Measurements from ENCODE around the gene MRPL16. TPM values are rescaled to one million over a fixed set of nuclear protein-coding genes. Genes with fewer than 3 reads are reported as not detected.

The MRPL16 gene
- total RNA-seq, 4 donors from 2014 or later, result 46.2 to 69.0 (median 49.4) TPM

- no peaks in the 10 kb centered on the region for H3K9me3 ChIP-seq
- H3K27ac ChIP-seq, result no peak overlapping the region
- peaks cover 0 to 25% (median 0%) of the 10 kb centered on the region in 3 donors for H3K4me1 ChIP-seq
- no peak for TF ChIP-seq POLR2AphosphoS5 (IDR thresholded peaks at IDR 0.05)
- TF ChIP-seq POLR2A (IDR thresholded peaks at IDR 0.05), result no peak
- TF ChIP-seq CTCF (IDR thresholded peaks at IDR 0.05), result no peak
- no peak for TF ChIP-seq EP300 (IDR thresholded peaks at IDR 0.05)
- WGBS, 2 donors (ENCODE audit: low coverage in 1 of 2), result 83 to 93% methylated on average over 2 to 3 of the region's 3 CpGs
- no peak for ATAC-seq
- peaks cover 0 to 24% of the 10 kb centered on the region in 2 donors for H3K36me3 ChIP-seq
- no peak overlapping the region for H3K4me3 ChIP-seq
- no peaks in the 10 kb centered on the region for H3K27me3 ChIP-seq
These were observed 40.3 kb downstream of the MRPL16 start for GRCh38 chr11:59770319-59770718.

DNA sequence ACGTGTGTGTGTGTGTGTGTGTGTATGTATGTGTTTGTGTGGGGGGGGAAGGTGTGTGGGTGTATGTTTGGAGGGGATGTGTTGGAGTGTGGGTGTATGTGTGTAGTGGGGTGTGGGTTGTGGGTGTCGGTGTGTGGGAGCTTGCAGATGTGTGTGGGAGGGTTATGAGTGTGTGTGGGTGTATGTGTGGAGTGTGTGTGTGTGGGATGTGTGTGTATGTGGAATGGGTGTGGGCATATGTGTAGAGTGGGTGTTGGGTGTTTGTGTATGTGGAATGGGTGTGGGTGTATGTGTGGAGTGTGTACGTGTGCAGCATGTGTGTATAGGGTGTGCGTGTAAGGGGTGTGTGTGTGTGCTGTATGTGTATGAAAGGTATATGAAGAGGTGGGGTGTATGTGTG lies 40.8 kb downstream of the MRPL16 start:
- Histone ChIP-seq H3K4me1 (peaks cover 0 to 26% (median 0%) of the 10 kb centered on the region in 3 donors), H3K9me3 (no peaks in the 10 kb centered on the region), H3K27me3 (no peaks in the 10 kb centered on the region), H3K4me3 (no peak overlapping the region), H3K36me3 (peaks cover 0 to 19% of the 10 kb centered on the region in 2 donors), H3K27ac (no peak overlapping the region)
- WGBS, 2 donors (ENCODE audit: low coverage in 1 of 2), result 89 to 92% methylated on average over 3 to 4 of the region's 4 CpGs
- TF ChIP-seq POLR2A (IDR thresholded peaks at IDR 0.05) (no peak), CTCF (IDR thresholded peaks at IDR 0.05) (no peak), POLR2AphosphoS5 (IDR thresholded peaks at IDR 0.05) (no peak), EP300 (IDR thresholded peaks at IDR 0.05) (no peak)
- ATAC-seq, result no peak

DNA sequence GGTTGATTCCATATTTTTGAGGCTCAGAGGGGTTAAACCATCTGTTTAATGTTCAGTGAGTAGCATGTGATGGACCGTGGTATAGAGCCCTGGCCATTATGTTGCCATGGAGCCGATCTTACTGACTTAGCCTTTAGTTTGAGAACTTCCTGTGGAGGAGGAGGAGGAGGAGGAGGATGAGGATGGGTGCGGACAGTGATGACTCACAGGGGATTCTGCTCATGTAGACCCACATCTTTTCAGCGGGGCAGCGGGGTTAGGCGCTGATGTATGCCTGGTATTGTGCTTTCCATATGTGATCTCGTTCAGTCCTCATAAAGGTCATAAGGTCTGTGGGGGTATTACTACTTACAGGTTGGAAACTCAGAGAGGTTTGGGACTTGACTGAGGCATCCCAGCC lies 41.5 kb downstream of the MRPL16 start:
- Histone ChIP-seq H3K27ac (no peak overlapping the region), H3K4me1 (peaks cover 0 to 26% (median 0%) of the 10 kb centered on the region in 3 donors), H3K27me3 (no peaks in the 10 kb centered on the region), H3K9me3 (no peaks in the 10 kb centered on the region), H3K4me3 (no peak overlapping the region), H3K36me3 (peaks cover 0 to 11% of the 10 kb centered on the region in 2 donors)
- ATAC-seq, result no peak
- TF ChIP-seq EP300 (IDR thresholded peaks at IDR 0.05) (no peak), POLR2A (IDR thresholded peaks at IDR 0.05) (no peak), POLR2AphosphoS5 (IDR thresholded peaks at IDR 0.05) (no peak), CTCF (IDR thresholded peaks at IDR 0.05) (no peak)
- 14 to 65% methylated on average over 1 to 2 of the region's 7 CpGs for WGBS, 2 donors (ENCODE audit: low coverage in 1 of 2)

DNA sequence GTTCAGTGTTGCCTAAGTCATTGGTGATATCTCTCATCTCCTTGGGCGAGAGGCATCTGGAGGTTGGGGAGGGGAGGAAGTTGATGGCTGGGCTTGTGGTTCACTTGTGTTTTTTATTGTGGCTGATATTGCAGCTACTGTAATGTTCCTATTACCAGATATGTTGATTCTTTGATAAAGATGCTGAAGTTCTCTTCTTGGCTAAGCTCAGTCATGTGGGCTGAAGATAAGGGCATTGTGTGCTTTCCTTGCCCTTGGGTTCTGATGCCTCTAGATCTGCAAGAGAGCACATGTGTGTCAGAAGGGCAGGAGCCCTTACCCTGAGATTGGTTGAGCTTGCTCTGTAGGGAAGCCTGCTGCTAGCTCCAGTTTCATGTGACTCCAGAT lies 43.4 kb downstream of the MRPL16 start:
- Histone ChIP-seq H3K27me3 (no peaks in the 10 kb centered on the region), H3K9me3 (no peaks in the 10 kb centered on the region), H3K27ac (no peak overlapping the region), H3K4me3 (no peak overlapping the region), H3K36me3 (peaks cover 0 to 7% of the 10 kb centered on the region in 2 donors), H3K4me1 (peaks cover 0 to 26% (median 0%) of the 10 kb centered on the region in 3 donors)
- no peak for ATAC-seq
- no peak for TF ChIP-seq POLR2AphosphoS5 (IDR thresholded peaks at IDR 0.05)
- TF ChIP-seq EP300 (IDR thresholded peaks at IDR 0.05), result no peak
- no peak for TF ChIP-seq POLR2A (IDR thresholded peaks at IDR 0.05)
- TF ChIP-seq CTCF (IDR thresholded peaks at IDR 0.05), result no peak
- WGBS, 2 donors (ENCODE audit: low coverage in 1 of 2), result 83 to 100% methylated on average over 1 of the region's 1 CpG

- no peak for ATAC-seq
- H3K4me3 ChIP-seq, result no peak overlapping the region
These were observed 43.9 kb downstream of the MRPL16 start for GRCh38 chr11:59766542-59767224.

More at GRCh38 chr11:59766542-59767224, 43.9 kb downstream of the MRPL16 start:
- no peaks in the 10 kb centered on the region for H3K27me3 ChIP-seq
- TF ChIP-seq EP300 (IDR thresholded peaks at IDR 0.05) (no peak), POLR2A (IDR thresholded peaks at IDR 0.05) (no peak), CTCF (IDR thresholded peaks at IDR 0.05) (no peak), POLR2AphosphoS5 (IDR thresholded peaks at IDR 0.05) (no peak)
- no peak overlapping the region for H3K27ac ChIP-seq
- H3K9me3 ChIP-seq, result no peaks in the 10 kb centered on the region
- H3K4me1 ChIP-seq, result peaks cover 0 to 22% (median 0%) of the 10 kb centered on the region in 3 donors
- peaks cover 0 to 10% of the 10 kb centered on the region in 2 donors for H3K36me3 ChIP-seq
- WGBS, 2 donors (ENCODE audit: low coverage in 1 of 2), result 41 to 94% methylated on average over 2 to 3 of the region's 6 CpGs
